ENCODE results near the gene RBMXL3.

The RBMXL3 gene

DNA sequence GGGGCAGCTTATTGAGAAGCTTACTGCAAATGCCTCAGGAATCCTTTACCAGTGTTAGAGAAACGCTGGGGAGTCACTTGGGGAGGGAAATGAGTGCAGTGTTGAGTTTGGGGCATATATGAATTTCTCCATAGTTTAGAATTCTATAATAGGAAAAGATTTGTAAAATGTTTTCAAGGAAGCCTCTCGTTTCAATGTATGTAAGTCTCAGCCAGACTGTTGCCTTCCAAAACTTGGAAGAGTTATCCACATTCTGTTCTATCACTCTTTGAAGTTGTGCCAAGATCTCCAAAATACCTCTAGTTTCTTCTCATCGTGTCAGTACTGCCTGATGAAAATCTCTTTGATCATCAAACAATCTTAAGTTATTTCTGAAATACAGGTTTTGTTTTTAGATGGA is 45.3 kb downstream of the RBMXL3 start:
- no peak overlapping the region for H3K27ac ChIP-seq
- no peak for TF ChIP-seq ZFX (IDR thresholded peaks at IDR 0.05)
- TF ChIP-seq, protein P1, sequence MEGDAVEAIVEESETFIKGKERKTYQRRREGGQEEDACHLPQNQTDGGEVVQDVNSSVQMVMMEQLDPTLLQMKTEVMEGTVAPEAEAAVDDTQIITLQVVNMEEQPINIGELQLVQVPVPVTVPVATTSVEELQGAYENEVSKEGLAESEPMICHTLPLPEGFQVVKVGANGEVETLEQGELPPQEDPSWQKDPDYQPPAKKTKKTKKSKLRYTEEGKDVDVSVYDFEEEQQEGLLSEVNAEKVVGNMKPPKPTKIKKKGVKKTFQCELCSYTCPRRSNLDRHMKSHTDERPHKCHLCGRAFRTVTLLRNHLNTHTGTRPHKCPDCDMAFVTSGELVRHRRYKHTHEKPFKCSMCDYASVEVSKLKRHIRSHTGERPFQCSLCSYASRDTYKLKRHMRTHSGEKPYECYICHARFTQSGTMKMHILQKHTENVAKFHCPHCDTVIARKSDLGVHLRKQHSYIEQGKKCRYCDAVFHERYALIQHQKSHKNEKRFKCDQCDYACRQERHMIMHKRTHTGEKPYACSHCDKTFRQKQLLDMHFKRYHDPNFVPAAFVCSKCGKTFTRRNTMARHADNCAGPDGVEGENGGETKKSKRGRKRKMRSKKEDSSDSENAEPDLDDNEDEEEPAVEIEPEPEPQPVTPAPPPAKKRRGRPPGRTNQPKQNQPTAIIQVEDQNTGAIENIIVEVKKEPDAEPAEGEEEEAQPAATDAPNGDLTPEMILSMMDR (conservative IDR thresholded peaks at IDR 0.05) = no peak

DNA sequence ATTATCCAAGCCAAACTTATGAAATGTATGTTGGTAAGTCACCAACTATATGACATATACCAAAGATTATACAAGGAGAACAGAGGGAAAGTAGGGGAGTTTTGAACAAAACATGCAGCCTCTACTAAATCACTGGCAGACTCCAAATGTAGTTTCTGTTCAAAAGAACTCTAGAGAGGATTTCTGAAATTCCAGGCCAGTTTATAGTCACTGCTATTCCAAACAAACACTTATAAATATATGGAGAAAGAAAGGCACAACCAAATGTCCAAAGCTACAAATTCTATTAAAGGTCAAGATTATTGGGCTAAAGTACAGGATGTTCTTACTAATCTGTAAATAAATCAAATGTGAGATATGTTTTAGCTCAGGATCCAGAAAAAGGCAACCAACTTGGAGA is 47.4 kb downstream of the RBMXL3 start:
- H3K27ac ChIP-seq = no peak overlapping the region
- TF ChIP-seq, protein P1 (conservative IDR thresholded peaks at IDR 0.05) = no peak

DNA sequence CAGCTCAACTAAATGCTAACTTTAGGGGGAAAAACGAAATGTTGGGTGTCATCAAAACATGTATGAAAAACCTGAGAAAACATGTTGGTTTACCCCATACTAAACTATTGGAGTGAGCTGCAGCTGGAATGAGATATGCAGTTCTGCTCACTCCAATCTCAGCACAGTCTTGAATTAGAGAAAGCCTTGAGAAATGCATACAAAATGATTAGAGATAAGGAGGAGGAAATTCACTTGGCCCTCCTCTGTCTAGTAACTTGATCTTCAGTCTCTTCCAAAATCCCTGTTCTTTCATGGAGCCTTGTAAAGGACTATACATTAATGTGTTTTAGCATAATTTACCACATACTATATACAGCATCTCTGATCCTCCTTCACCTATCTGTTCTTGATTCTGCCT is 47.8 kb downstream of the RBMXL3 start:
- no peak overlapping the region for H3K27ac ChIP-seq

More for the DNA sequence above, 47.8 kb downstream of the RBMXL3 start:
- TF ChIP-seq ZFX (IDR thresholded peaks at IDR 0.05) = no peak
- TF ChIP-seq, protein P1 (conservative IDR thresholded peaks at IDR 0.05) = no peak
